Thymus (tissue), 11 donors: ENCODE measurements around the gene EHD3. TPM values are rescaled to one million over a fixed set of nuclear protein-coding genes. Genes with fewer than 3 reads are reported as not detected.
A peak's percentile ranks its signal among the peaks of the same experiment; 100 is the strongest.

Experiments used
- DNase-seq, 9 donors: peaks; one replicate each; pipeline ENCODE4 v3.0.0-alpha.2; 2013; ENCODE audit warnings: low spot score in 9 of 9, low read depth in 6 of 9, missing footprints in 1 of 9
- H3K27ac ChIP-seq, 2 donors: one replicate each; pipeline ENCODE4 v1.5.1; 2013; ENCODE audit warnings: control low read depth in 1 of 2, low read depth in 1 of 2, low read length in 1 of 2, mild to moderate bottlenecking in 1 of 2, moderate library complexity in 1 of 2
- H3K27me3 ChIP-seq, 2 donors: one replicate each; pipeline ENCODE4 v1.5.1; 2013; ENCODE audit warnings: low read length in 1 of 2; ENCODE audit not compliant: control insufficient read depth in 2 of 2, insufficient read depth in 1 of 2
- H3K36me3 ChIP-seq, 2 donors: one replicate each; pipeline ENCODE4 v1.5.1; 2013; ENCODE audit warnings: low read length in 1 of 2, mild to moderate bottlenecking in 1 of 2, moderate library complexity in 1 of 2; ENCODE audit not compliant: control insufficient read depth in 2 of 2, insufficient read depth in 2 of 2
- H3K4me1 ChIP-seq, 2 donors: one replicate each; pipeline ENCODE4 v1.5.1; 2013; ENCODE audit warnings: low read length in 2 of 2; ENCODE audit not compliant: control insufficient read depth in 2 of 2, insufficient read depth in 2 of 2
- H3K4me3 ChIP-seq, 2 donors: one replicate each; pipeline ENCODE4 v1.5.1; 2013; ENCODE audit warnings: low read length in 2 of 2, control low read depth in 1 of 2, mild to moderate bottlenecking in 1 of 2
- H3K9me3 ChIP-seq, 2 donors: one replicate each; pipeline ENCODE4 v1.5.1; 2013; ENCODE audit warnings: low read length in 1 of 2, mild to moderate bottlenecking in 1 of 2; ENCODE audit not compliant: control insufficient read depth in 2 of 2, insufficient read depth in 1 of 2
- WGBS: extraction: QIAGEN DNeasy Blood & Tissue Kit; methylation state at CpG from one replicate; pipeline ENCODE4 v1.1.7; 2013; 5-methylcytosine and 5-hydroxymethylcytosine counted together
- polyA plus RNA-seq: library from polyadenylated mRNA; stranded (reverse); fragments of 200-250 nt; gene quantifications from one replicate; pipeline ENCODE4 v1.2.3, GENCODE V29; 2013
- total RNA-seq: library from RNA; stranded (reverse); fragments of 120-200 nt; gene quantifications from one replicate; pipeline ENCODE4 v1.2.4, GENCODE V29; 2013
- donor health status: healthy.

Gene EHD3
- total and polyA plus RNA-seq, 2 donors, result 2.7 to 4.2 TPM

- Histone ChIP-seq H3K36me3 (no peaks in the 10 kb centered on the region), H3K4me1 (no peaks in the 10 kb centered on the region), H3K9me3 (peaks cover 0 to 1% of the 10 kb centered on the region in 2 donors), H3K4me3 (no peak overlapping the region), H3K27ac (no peak overlapping the region), H3K27me3 (no peaks in the 10 kb centered on the region)
- no peak for DNase-seq
- 97% methylated on average over 9 of the region's 9 CpGs for WGBS
Observed at GRCh38 chr2:31205186-31205585, 28.8 kb upstream of the EHD3 start.

DNA sequence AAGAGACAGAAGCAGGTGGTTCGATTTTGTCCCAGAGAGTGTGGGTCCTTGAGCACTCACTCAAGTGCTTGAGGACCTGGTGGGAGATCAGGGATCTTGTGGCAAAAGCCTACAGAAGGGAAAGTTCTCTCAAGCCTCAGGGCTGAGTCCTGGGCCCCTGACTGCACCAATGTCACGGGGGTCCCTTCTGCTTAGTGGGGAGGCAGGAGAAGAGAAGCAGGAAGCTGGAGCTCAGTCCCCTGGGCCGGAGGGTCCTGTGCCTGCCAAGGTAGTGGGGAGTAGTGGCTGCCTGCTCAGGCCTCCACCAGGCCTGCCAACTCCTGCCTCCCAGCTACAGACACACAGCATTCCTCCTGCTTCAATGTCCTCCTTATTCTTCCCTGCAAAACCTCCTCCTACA lies 28.3 kb upstream of the EHD3 start:
- Histone ChIP-seq H3K4me1 (no peaks in the 10 kb centered on the region), H3K9me3 (peaks cover 0 to 1% of the 10 kb centered on the region in 2 donors), H3K27ac (no peak overlapping the region), H3K36me3 (no peaks in the 10 kb centered on the region), H3K27me3 (no peaks in the 10 kb centered on the region), H3K4me3 (no peak overlapping the region)
- WGBS, result 92% methylated on average over 3 of the region's 3 CpGs
- DNase-seq, result no peak

DNA sequence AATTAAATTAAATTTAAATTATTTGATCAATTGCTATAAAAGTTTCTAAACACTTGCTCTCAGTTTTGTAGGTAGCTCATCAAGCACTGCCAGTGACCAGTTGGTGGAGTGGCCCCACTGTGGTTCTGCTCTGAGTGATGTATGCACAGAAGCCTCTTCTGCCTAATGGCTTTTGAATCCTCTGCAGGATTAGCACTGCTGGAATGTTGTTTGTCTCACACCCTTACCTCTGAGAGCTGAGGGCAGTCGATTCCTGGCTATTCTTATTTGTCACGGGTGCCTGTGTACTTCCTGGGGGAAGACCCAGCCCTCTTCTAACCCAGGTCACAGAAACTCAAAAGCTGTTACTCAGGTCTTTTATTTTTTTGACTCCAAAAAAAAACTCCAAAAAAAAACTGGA lies 26.2 kb upstream of the EHD3 start:
- Histone ChIP-seq H3K4me3 (no peak overlapping the region), H3K9me3 (no peaks in the 10 kb centered on the region), H3K27me3 (no peaks in the 10 kb centered on the region), H3K36me3 (no peaks in the 10 kb centered on the region), H3K4me1 (no peaks in the 10 kb centered on the region), H3K27ac (no peak overlapping the region)
- 81% methylated on average over 2 of the region's 2 CpGs for WGBS
- no peak for DNase-seq

GRCh38 chr2:31208240-31208639 lies 25.7 kb upstream of the EHD3 start:
- H3K4me3 ChIP-seq, result no peak overlapping the region
- H3K27ac ChIP-seq, result no peak overlapping the region
- DNase-seq, result no peak
- WGBS, result 100% methylated on average over 1 of the region's 1 CpG
- H3K36me3 ChIP-seq, result no peaks in the 10 kb centered on the region
- no peaks in the 10 kb centered on the region for H3K27me3 ChIP-seq
- no peaks in the 10 kb centered on the region for H3K4me1 ChIP-seq
- H3K9me3 ChIP-seq, result no peaks in the 10 kb centered on the region

- Histone ChIP-seq H3K27ac (no peak overlapping the region), H3K27me3 (no peaks in the 10 kb centered on the region), H3K4me3 (no peak overlapping the region), H3K36me3 (no peaks in the 10 kb centered on the region), H3K9me3 (no peaks in the 10 kb centered on the region), H3K4me1 (peaks cover 4 to 27% of the 10 kb centered on the region in 2 donors)
- no peak for DNase-seq
- WGBS, result 93% methylated on average over 9 of the region's 9 CpGs
Observed at GRCh38 chr2:31212659-31213600, 21.0 kb upstream of the EHD3 start.

DNA sequence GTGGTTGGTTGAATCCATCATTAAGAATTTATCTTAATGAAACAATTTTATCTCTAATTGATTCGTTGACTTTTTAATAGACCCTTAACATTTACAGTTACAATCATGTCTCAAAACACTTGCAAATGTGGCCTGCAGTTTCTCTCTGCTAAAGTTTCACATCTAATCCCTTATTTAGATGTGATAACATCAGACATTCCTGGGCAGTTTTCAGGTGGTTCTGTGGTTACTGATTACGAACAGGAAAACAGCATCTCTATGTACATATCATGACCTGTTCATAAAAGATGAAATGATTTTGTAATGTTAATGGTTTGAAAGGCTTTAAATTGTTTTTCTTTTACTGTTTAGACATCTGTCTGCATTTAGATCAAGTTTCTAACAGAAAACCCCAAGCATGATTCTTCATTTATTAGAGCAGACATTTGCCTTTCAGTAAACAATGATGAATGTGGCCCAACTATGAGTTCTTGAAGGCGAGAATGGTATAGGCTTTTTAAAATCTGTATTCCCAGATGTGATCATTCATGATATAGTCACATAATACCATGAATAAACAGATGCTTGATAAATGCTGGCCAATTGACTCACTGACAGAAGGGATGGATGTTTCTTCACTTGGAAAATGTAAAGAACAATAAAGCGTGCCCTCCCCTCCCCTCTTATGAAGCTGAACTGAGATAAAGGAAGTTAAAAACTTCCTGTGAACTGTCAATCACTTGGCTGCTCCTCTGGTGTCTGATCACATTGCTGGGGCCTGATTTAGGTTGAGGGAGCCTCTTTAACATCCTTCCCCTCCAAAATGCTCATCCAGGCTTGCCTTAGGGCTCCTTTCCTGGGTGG lies 20.1 kb upstream of the EHD3 start:
- DNase-seq, result peak in 5 of 9 donors; percentile 14 to 64 (median 21)
- 54% methylated on average over 4 of the region's 4 CpGs for WGBS
- Histone ChIP-seq H3K36me3 (no peaks in the 10 kb centered on the region), H3K4me1 (peaks cover 4 to 33% of the 10 kb centered on the region in 2 donors), H3K27me3 (no peaks in the 10 kb centered on the region), H3K9me3 (no peaks in the 10 kb centered on the region), H3K4me3 (no peak overlapping the region), H3K27ac (peak overlapping the region in 1 of 2 donors; percentile 46)

GRCh38 chr2:31214444-31214915 lies 19.5 kb upstream of the EHD3 start:
- H3K9me3 ChIP-seq, result no peaks in the 10 kb centered on the region
- H3K36me3 ChIP-seq, result no peaks in the 10 kb centered on the region
- peak overlapping the region in 1 of 2 donors; percentile 46 for H3K27ac ChIP-seq
- H3K4me3 ChIP-seq, result no peak overlapping the region
- H3K4me1 ChIP-seq, result peaks cover 4 to 39% of the 10 kb centered on the region in 2 donors
- H3K27me3 ChIP-seq, result no peaks in the 10 kb centered on the region
- DNase-seq, result no peak
- WGBS, result 77% methylated on average over 8 of the region's 8 CpGs

- Histone ChIP-seq H3K9me3 (no peaks in the 10 kb centered on the region), H3K27me3 (no peaks in the 10 kb centered on the region), H3K27ac (peak overlapping the region in 1 of 2 donors; percentile 52), H3K4me3 (no peak overlapping the region), H3K4me1 (peaks cover 4 to 46% of the 10 kb centered on the region in 2 donors), H3K36me3 (no peaks in the 10 kb centered on the region)
- DNase-seq, result peak in 1 of 9 donors; percentile 38
- WGBS, result 49% methylated on average over 5 of the region's 5 CpGs
Observed at GRCh38 chr2:31216734-31217133, 17.2 kb upstream of the EHD3 start.
